ENCODE results near the gene SV2C.
A peak's percentile ranks its signal among the peaks of the same experiment; 100 is the strongest.
"Not testable (repeated sequence)": the region's sequence is repeated elsewhere in the genome, so short reads cannot be mapped to it uniquely, and the experiment has no call there.

The SV2C gene

GRCh38 chr5:76337953-76338451 lies 254.8 kb downstream of the SV2C start:
- DNase-seq (ENCODE audit: low spot score) = peak; percentile 69

DNA sequence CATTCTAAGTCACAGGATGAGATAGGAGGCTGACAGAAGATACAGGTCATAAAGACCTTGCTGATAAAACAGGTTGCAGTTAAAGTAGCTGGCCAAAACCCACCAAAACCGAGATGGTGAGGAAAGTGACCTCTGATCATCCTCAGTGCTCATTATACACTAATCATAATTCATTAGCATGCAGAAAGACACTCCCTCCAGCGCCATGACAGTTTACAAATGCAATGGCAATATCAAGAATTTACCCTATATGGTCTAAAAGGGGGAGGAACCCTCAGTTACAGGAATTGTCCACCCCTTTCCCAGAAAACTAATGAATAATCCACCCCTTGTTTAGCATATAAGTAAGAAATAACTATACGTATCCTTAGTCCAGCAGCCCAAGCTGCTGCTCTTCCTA lies 256.7 kb downstream of the SV2C start:
- no peak for DNase-seq (ENCODE audit: low spot score)

DNA sequence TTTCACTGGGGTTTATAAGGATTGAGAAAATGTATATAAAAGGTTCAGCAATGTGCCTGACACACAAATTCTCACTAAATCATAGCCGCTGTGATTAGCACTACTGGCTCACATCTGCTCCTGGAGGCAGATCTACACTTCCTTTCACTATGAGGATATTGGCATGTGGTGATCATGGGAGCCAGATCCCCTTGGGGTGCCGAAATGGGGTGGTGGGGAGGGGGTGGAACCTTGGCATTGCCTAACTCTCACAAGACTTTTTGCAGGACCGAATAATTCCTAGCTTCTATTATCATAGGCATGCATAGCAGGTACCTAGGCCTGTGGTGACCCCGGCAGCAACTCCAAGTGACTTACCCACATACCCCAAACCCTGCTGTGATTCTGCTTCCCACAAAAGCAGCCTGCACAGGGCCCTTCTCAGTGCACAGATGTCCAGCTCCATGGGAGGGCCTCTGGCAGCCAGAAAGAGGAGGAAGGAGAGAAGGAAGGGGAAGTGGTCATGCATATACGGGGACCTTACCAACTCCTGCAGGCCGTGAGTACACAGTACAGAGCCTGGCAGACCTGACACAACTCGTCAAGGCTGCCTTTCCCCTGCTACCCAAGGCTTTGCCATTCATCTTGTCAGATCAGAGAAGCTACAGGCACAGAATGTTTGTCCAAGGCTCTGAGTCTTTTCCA lies 258.6 kb downstream of the SV2C start:
- DNase-seq (ENCODE audit: low spot score) = no peak

GRCh38 chr5:76342474-76342873 lies 259.3 kb downstream of the SV2C start:
- no peak for DNase-seq (ENCODE audit: low spot score)

DNA sequence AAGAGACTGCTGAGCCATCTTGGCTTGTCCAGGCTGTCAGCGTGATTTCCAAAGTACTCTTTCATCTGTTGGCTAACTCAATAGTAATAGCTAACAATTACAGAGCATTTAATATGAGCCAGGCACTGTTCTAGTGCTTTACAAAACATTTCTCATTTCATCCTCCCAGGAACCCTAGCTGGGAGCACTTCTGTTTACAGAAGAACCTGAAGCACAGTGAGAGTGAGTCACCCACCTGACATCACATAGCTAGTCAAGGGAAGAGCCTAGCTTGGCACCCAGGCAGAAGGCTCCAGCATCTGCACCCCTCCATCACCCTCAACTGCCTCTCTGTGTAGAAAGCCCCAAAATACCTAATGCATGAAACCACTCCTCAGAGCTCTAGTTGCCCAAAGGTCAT lies 262.4 kb downstream of the SV2C start:
- DNase-seq (ENCODE audit: low spot score) = no peak

- DNase-seq (ENCODE audit: low spot score) = no peak
Measured at GRCh38 chr5:76351176-76351575, 268.0 kb downstream of the SV2C start.

DNA sequence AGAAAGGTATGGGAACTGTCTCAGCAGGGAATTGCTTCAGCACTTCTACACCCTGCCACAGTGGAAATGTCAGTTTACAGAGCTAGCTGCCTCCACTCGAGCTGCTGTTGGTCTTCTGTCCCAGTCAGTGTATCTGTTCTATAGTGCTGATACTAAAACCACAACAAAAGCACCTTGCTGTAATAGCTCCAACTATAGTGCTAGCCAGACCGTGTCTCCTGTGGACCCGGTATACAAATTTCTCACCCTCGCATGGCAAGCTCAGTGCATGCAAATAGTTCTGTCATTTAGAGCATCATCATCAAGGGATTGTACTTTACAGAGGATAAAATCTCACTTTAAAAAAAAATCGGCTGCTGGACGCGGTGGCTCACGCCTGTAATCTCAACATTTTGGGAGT lies 268.4 kb downstream of the SV2C start:
- no peak for DNase-seq (ENCODE audit: low spot score)

DNA sequence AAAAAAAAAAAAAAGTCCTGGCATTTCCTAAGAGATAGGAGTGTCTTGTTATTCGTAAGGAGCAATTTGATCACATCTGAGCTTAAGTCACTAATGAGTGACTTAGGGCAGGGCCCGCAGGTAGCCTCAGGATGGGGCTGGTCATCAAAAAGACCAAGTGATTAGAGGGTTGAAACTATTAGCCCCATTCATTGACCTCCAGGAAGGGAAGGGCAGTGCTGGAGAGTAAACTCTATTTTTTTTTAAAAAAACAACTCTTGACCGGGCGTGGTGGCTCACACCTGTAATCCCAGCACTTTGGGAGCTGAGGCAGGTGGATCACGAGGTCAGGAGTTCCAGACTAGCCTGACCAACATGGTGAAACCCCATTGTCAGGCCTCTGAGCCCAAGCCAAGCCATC lies 273.7 kb downstream of the SV2C start:
- DNase-seq (ENCODE audit: low spot score) = no peak

GRCh38 chr5:76363352-76364225 lies 280.4 kb downstream of the SV2C start:
- no peak for DNase-seq (ENCODE audit: low spot score)

- DNase-seq (ENCODE audit: low spot score) = no peak
Measured at GRCh38 chr5:76364226-76364589, 281.0 kb downstream of the SV2C start.

DNA sequence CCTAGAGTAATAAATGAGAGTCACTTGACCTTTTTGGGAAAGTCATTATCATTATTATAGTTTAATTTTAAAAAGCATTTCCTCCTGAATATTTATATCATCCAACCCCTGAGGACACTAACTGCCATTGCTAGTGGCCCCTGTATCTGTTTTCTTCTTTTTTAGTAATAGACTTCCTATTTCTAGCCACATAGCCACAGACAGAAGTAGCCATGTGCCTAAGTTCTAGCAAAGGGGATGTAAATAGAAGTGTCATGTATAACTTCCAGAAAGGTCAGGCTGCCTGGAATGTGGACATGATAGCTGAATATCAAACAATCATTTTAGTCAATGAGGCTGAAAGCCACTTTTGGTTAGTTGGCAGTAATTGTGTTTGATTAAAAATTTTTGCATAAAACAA lies 282.4 kb downstream of the SV2C start:
- DNase-seq (ENCODE audit: low spot score) = no peak

DNA sequence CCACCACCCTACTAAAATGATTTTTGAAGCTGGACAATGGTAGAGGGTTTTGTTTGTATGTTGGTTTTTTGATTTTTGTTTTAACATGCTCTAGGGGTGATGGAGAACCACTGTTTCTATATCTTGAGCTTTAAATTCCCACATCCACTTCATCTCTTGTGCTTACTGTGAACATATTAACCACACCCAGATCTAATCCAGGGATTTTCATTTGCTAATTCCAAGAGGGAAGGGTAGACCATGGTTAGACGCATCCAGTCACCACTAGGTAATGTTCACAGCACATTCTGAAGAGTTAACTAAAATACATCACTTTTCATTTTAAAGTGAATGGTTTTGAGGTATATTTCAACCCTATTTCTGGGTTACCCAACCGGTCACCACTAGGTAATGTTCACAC lies 283.4 kb downstream of the SV2C start:
- no peak for DNase-seq (ENCODE audit: low spot score)

- no peak for DNase-seq (ENCODE audit: low spot score)
Measured at GRCh38 chr5:76367623-76368371, 284.6 kb downstream of the SV2C start.

DNA sequence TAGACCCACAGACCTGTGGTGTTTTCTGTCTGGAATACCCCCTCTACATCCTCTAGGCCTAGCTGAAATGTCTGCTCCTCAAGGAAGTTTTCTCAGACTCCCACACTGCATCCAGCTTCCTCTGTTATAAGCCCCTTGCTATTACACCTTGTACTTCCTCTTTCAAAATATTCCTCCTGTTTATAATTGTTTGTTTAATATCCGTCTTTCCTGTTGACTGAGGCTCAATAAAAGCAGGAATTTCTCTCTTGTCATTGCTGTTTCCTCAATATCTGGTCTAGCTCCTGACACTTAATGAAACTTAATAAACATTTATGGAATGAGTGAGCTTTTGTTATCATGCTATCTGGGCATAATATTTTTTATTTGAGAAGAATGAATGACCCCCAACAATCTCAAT lies 285.8 kb downstream of the SV2C start:
- DNase-seq (ENCODE audit: low spot score) = no peak

DNA sequence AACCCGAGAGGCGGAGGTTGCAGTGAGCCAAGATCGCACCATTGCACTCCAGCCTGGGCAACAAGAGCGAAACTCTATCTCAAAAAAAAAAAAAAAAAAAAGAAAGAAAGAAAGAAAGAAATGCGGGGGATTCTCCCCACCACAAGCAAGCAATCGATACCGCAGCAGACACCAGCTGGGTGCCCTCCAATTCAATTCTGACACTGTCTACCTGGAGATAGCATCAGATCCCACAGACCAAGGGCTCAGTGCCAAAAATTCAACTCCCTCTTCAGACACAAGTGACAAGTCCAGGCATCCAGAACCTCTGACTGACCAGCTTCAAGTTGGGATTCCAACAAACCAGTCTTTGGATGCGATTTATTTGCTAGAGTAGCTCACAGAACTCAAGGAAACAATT lies 286.5 kb downstream of the SV2C start:
- not testable (repeated sequence) for DNase-seq (ENCODE audit: low spot score)

GRCh38 chr5:76371960-76372322 lies 288.8 kb downstream of the SV2C start:
- DNase-seq (ENCODE audit: low spot score) = no peak

DNA sequence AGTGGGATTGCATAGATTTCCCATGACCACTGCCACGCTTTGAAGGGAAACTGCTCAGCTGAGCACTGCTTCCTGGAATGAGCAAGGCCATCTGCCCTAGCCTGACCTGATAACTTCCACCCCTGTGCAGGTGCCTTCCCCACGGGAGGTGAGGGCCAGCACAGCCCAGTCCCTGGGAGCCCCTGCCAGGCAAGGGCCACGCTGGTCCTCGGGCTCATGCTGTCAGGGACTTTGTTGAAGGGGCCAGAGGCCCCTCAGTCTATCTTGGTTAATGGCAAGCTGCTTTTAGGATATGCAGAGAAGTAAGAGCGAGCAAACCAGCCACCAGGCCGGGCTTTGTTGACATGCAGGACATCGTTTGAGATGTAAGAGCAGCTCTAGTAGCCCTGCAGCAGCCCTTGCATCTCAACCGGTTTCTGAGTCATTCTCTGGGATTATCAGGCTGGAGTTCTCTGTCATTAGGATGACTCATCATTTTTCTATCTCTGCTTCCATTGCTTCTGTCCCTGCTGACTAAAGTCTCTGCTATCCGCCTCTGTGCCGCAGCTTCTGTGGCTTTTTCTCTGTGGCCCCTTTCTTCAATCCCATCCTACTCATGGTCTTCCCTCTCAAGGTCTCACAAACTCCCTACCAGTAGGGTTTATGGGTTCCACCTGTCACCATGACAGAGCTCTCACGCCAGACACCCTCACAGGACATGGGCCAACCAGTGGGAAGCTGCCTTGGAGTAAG lies 289.3 kb downstream of the SV2C start:
- DNase-seq (ENCODE audit: low spot score) = no peak

DNA sequence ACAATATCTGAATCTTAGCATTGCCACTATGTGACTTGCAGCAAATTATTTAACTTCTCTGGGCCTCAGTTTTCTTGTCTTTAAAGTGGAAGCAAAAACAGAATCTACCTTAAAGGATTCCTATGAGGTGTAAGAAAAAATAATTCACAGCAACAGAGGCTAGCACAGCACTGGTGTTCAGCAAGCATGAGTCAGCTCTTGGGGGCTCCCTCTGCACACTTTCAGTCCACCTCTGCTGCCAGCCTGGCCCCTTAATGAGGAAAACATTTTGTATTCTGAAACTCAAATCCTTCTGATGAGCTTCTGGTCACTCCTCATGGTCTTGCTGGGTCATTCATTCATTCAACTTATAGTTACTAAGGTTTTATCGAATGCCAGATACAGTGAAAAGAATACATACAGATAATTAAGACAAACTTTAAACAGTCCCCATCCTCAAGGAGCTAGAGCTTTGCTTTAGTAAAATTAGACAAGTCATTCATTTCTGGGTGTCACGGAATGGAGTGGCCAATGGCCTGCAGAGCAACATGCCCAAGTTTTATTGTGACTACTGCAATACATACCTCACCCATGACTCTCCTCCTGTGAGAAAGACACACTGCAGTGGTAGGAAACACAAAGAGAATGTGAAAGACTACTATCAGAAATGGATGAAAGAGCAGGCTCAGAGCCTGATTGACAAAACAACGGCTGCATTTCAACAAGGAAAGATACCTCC lies 293.1 kb downstream of the SV2C start:
- no peak for DNase-seq (ENCODE audit: low spot score)

- no peak for DNase-seq (ENCODE audit: low spot score)
Measured at GRCh38 chr5:76376866-76377230, 293.7 kb downstream of the SV2C start.

DNA sequence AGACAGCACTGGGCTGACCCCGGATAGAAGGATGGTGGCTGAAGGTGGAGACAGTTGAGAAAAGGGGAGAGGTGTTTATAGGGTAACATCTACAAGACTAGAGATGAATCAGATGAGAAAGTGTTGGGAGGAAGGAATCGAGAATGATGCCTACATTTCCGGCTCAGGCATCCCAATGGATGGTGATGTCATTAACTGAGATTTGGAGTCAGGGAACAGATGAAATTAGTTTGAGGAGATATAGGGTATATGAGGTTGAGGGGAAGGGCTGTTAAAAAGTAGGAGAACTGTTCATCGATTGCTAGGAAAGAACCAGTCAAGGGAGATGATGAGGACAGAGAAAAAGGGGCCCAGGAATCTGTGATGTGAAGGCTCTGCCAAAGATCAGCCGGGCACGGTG lies 295.2 kb downstream of the SV2C start:
- no peak for DNase-seq (ENCODE audit: low spot score)

- no peak for DNase-seq (ENCODE audit: low spot score)
Measured at GRCh38 chr5:76379316-76379715, 296.1 kb downstream of the SV2C start.

- no peak for DNase-seq (ENCODE audit: low spot score)
Measured at GRCh38 chr5:76379855-76380254, 296.7 kb downstream of the SV2C start.
